Measurements from ENCODE around the gene ZBTB17.
A peak's percentile ranks its signal among the peaks of the same experiment; 100 is the strongest.

Gene ZBTB17

DNA sequence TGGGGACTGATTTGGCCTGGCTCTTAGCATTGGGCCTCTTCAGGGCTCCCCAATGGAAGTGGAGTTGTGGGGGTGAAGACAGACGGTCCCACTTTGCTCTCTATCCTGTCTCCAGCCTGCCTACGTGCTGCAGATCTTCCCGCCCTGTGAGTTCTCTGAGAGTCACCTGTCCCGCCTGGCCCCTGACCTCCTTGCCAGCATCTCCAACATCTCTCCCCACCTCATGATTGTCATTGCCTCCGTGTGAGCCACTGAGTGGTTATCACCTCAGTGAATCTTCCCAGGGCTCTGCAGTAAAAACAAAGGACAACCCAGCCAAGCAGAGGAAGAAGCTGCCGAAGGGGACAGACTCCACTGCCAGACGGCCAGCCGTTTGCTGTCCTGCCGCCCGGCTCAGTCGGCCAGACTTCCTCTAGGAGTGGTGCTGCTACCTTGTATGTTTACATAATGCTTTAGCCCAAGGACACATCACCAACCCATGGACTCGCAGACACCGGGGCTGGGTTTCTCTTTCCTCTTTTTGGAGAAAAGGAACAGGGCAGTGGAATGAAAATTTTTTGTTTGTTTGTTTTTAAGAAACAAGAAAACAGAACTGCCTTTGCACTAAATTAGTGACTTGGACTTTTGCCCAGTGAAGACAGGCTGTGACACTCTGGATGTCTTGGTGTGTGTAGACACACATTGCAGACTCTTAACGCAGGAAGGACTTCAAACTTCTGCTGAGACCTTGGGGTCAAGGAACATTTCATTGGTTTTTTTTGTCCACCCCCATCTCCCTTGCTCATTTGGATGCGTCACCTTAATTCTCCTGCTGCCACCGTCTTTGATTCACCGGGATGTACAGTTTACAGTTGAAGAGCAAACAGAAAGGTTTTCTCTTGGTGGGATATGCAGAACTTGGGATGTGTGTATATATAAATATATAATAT lies 36.5 kb downstream of the ZBTB17 start:
- H3K36me3 Mint-ChIP-seq (ENCODE audit: low read depth), result peaks cover 43% of the 10 kb centered on the region
- TF ChIP-seq, protein P1, sequence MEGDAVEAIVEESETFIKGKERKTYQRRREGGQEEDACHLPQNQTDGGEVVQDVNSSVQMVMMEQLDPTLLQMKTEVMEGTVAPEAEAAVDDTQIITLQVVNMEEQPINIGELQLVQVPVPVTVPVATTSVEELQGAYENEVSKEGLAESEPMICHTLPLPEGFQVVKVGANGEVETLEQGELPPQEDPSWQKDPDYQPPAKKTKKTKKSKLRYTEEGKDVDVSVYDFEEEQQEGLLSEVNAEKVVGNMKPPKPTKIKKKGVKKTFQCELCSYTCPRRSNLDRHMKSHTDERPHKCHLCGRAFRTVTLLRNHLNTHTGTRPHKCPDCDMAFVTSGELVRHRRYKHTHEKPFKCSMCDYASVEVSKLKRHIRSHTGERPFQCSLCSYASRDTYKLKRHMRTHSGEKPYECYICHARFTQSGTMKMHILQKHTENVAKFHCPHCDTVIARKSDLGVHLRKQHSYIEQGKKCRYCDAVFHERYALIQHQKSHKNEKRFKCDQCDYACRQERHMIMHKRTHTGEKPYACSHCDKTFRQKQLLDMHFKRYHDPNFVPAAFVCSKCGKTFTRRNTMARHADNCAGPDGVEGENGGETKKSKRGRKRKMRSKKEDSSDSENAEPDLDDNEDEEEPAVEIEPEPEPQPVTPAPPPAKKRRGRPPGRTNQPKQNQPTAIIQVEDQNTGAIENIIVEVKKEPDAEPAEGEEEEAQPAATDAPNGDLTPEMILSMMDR (IDR thresholded peaks at IDR 0.05; ENCODE audit: unreplicated experiment in 3 of 3), result no peak
- peak overlapping the region in 2 of 3 experiments; percentile 62 to 87 for H3K27ac Mint-ChIP-seq
- no peaks in the 10 kb centered on the region for H3K27me3 Mint-ChIP-seq (ENCODE audit: low read depth)
- peaks cover 3% of the 10 kb centered on the region for H3K4me1 Mint-ChIP-seq
- no peak overlapping the region for H3K4me3 Mint-ChIP-seq
- no peaks in the 10 kb centered on the region for H3K9me3 Mint-ChIP-seq

DNA sequence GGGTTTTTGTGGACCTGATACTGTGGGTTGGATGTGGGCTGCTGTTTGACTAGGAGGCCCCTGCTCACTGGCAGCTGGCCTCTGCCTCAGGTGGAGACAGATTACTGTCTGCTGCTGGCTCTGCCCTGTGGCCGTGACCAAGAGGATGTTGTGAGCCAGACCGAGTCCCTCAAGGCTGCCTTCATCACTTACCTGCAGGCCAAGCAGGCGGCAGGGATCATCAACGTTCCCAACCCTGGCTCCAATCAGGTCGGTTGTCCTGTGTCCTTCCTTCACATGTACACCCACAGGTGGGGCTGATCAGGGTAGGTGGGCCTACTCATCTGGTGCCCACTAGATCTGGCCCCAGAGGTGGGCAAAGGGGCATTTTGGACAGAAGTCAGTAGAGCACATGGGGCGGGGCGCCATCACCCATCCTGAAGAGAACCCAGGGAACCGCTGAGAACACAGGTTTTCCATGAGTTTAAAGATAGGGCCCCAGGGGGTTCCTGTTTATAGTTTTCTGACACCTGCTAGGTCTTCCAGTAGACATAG lies 37.2 kb downstream of the ZBTB17 start:
- Mint-ChIP-seq H3K27me3 (ENCODE audit: low read depth) (no peaks in the 10 kb centered on the region), H3K36me3 (ENCODE audit: low read depth) (peaks cover 49% of the 10 kb centered on the region), H3K4me1 (peaks cover 3% of the 10 kb centered on the region), H3K4me3 (no peak overlapping the region), H3K9me3 (no peaks in the 10 kb centered on the region), H3K27ac (peak overlapping the region in 2 of 3 experiments; percentile 62 to 87)
- TF ChIP-seq, protein P1 (IDR thresholded peaks at IDR 0.05; ENCODE audit: unreplicated experiment in 3 of 3), result no peak

DNA sequence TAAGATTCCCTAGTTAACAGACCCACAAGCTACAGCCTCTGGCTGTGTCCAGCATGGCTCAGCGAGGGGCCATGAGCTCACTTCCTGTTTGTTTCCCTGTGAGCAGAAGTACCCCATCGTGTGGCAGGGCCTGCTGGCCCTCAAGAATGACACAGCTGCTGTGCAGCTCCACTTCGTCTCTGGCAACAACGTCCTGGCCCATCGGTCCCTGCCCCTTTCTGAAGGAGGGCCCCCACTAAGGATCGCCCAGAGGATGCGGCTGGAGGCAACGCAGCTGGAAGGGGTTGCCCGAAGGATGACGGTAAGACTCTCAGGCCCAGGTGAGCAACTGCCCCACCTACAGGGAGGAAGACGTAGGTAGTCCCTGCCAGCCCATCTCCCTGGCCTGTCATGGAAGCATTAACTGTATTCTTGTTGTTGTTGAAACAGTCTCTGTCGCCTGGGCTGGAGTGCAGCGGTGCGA lies 38.2 kb downstream of the ZBTB17 start:
- TF ChIP-seq, protein P1 (IDR thresholded peaks at IDR 0.05; ENCODE audit: unreplicated experiment in 3 of 3), result no peak
- H3K27me3 Mint-ChIP-seq (ENCODE audit: low read depth), result no peaks in the 10 kb centered on the region
- H3K27ac Mint-ChIP-seq, result peak overlapping the region in 2 of 3 experiments; percentile 50 to 60
- peaks cover 3% of the 10 kb centered on the region for H3K4me1 Mint-ChIP-seq
- H3K9me3 Mint-ChIP-seq, result no peaks in the 10 kb centered on the region
- no peak overlapping the region for H3K4me3 Mint-ChIP-seq
- peaks cover 56% of the 10 kb centered on the region for H3K36me3 Mint-ChIP-seq (ENCODE audit: low read depth)

DNA sequence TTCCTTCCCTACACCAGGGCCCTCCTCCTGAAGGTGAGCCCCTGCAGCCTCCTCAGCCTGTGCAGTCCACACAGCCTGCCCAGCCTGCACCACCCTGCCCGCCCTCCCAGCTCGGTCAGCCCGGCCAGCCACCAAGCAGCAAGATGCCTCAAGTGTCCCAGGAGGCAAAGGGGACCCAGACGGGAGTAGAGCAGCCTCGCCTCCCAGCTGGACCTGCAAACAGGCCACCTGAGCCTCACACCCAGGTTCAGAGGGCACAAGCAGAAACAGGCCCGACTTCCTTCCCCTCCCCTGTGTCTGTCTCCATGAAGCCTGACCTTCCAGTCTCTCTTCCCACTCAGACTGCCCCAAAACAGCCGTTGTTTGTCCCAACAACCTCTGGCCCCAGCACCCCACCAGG lies 38.8 kb downstream of the ZBTB17 start:
- no peak overlapping the region for H3K27ac Mint-ChIP-seq
- no peak overlapping the region for H3K4me3 Mint-ChIP-seq
- peaks cover 62% of the 10 kb centered on the region for H3K36me3 Mint-ChIP-seq (ENCODE audit: low read depth)
- no peaks in the 10 kb centered on the region for H3K9me3 Mint-ChIP-seq
- peaks cover 3% of the 10 kb centered on the region for H3K4me1 Mint-ChIP-seq
- TF ChIP-seq, protein P1 (IDR thresholded peaks at IDR 0.05; ENCODE audit: unreplicated experiment in 3 of 3), result no peak
- no peaks in the 10 kb centered on the region for H3K27me3 Mint-ChIP-seq (ENCODE audit: low read depth)

DNA sequence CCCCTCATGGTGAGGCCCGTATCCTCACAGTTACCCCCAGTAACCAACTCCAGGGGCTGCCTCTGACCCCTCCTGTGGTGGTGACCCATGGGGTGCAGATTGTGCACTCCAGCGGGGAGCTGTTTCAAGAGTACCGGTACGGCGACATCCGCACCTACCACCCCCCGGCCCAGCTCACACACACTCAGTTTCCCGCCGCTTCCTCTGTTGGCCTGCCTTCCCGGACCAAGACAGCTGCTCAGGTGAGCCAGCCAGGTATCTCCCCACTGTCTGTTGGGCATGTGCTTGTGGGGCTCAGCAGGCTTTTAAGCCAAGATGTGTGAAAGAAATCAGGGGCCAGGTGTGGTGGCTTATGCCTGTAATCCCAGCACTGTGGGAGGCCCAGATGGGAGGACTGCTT lies 39.9 kb downstream of the ZBTB17 start:
- no peak overlapping the region for H3K4me3 Mint-ChIP-seq
- TF ChIP-seq, protein P1 (IDR thresholded peaks at IDR 0.05; ENCODE audit: unreplicated experiment in 3 of 3), result no peak
- H3K27me3 Mint-ChIP-seq (ENCODE audit: low read depth), result no peaks in the 10 kb centered on the region
- peaks cover 3% of the 10 kb centered on the region for H3K4me1 Mint-ChIP-seq
- H3K27ac Mint-ChIP-seq, result no peak overlapping the region
- no peaks in the 10 kb centered on the region for H3K9me3 Mint-ChIP-seq
- peaks cover 73% of the 10 kb centered on the region for H3K36me3 Mint-ChIP-seq (ENCODE audit: low read depth)

Data from nephron (organoid).